Measurements from ENCODE around the gene STK32C.

DNA sequence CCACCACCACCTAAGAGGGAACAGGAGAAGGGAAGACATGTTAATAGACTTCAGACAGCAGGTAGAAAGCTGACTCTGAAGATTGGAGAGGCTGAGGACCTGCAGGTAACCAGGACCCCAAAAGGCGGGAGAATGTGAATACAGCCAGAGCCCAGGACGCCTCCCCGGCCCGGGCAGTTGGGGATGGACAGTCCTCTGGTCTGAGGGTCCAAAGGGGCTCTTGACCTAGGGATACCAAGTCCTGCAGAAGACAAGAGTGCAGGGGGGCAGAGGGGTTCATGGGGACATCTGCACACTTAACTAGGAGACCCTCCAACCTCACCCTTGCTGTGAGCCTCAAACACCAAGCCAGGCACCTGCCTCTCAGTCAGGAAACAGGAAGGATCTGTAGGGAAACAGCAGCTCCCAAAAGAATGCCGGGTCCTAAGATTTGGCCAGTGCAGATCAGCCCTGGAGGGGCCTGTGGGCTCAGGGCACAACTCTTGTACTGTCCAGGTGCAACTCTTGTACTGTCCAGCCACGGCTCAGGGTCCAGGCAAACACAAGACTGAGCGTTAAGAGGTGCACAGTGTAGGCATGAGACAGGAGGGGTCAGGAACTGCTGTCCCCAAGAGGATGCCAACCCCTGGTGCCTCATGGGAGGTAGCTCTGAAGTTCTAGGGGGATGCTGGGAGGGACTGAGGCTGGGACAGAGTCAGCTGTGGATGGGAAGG, 2.3 kb upstream of the STK32C start:
- TF ChIP-seq EZH2 (IDR thresholded peaks at IDR 0.05), result no peak
- TF ChIP-seq POLR2AphosphoS5 (IDR thresholded peaks at IDR 0.05; ENCODE audit: borderline replicate concordance, low read depth, low read length), result no peak

Measured in SK-N-MC (cell line).